GM12878 (cell line): ENCODE measurements around the gene CYSTM1. TPM values are rescaled to one million over a fixed set of nuclear protein-coding genes. Genes with fewer than 3 reads are reported as not detected.

Experiments used
- ATAC-seq: fragments of 200-7000 bp; cut with Tn5 transposase; 3 replicates; pipeline ENCODE4 v1.9.1; 2020; ENCODE audit warnings: mild to moderate bottlenecking, moderate library complexity
- BruUV-seq: library from RNA; stranded (reverse); fragments of 400-500 nt; replicated peaks from 2 replicates; lab custom pipeline; 2021; lab: Mats Ljungman, UMichigan
- CTCF ChIA-PET: fragments of 300-600 bp; sonication (Branson Sonifier 250); formaldehyde crosslinking; extraction: SDS; loops from one replicate; lab custom pipeline; 2021; ENCODE audit warnings: inconsistent platforms; lab: Yijun Ruan, JAX
- POLR2A ChIA-PET: fragments of 350-600 bp; formaldehyde crosslinking; extraction: SDS; loops from one replicate; lab custom pipeline; 2021; ENCODE audit warnings: inconsistent platforms; lab: Charles Lee
- RAD21 ChIA-PET: fragments of 300-600 bp; sonication (Branson Sonifier 250); formaldehyde crosslinking; loops from one replicate; lab custom pipeline; 2023; ENCODE audit warnings: antibody characterized with exemption; ENCODE audit not compliant: unreplicated experiment; lab: Charles Lee
- SMC1A ChIA-PET: fragments of 300-600 bp; sonication (Branson Sonifier 250); formaldehyde crosslinking; loops from one replicate; lab custom pipeline; 2023; ENCODE audit not compliant: unreplicated experiment, uncharacterized antibody; lab: Charles Lee
- DNase-seq: peaks from one replicate; pipeline ENCODE4 v3.0.0-alpha.2; 2011; ENCODE audit warnings: low read depth, low spot score
- FAIRE-seq: peaks from 3 replicates; lab custom pipeline; 2011; peaks lifted over from hg19 to GRCh38; lab: Jason Lieb, UNC
- H2AFZ ChIP-seq: 2 replicates; pipeline ENCODE4 v1.6.0; 2011; ENCODE audit warnings: low read depth, low read length, control low read depth; ENCODE audit not compliant: control insufficient read depth
- H3K27ac ChIP-seq: 2 replicates; pipeline ENCODE4 v1.5.1; 2011; ENCODE audit warnings: control low read depth; ENCODE audit not compliant: control insufficient read depth, insufficient read depth
- H3K27me3 ChIP-seq, 2 experiments: replicated peaks in 1 of 2; 2 replicates each; pipeline versions ENCODE4 v1.6.0 to v1.6.1; 2011; ENCODE audit warnings: low read length in 1 of 2; ENCODE audit not compliant: control insufficient read depth in 2 of 2, insufficient read depth in 2 of 2
- H3K36me3 ChIP-seq, 2 experiments: 2 replicates each; pipeline ENCODE4 v1.5.1; 2011; ENCODE audit warnings: low read length in 1 of 2; ENCODE audit not compliant: control insufficient read depth in 2 of 2, insufficient read depth in 2 of 2
- H3K4me1 ChIP-seq: 2 replicates; pipeline ENCODE4 v1.6.1; 2011; ENCODE audit warnings: mild to moderate bottlenecking, low read length, moderate library complexity, mixed read lengths; ENCODE audit not compliant: control insufficient read depth, insufficient read depth
- H3K4me2 ChIP-seq: 2 replicates; pipeline ENCODE4 v1.6.0; 2011; ENCODE audit warnings: control low read depth; ENCODE audit not compliant: control insufficient read depth, insufficient read depth
- H3K4me3 ChIP-seq: fragments of 200-600 bp; sonication (generic); 2 replicates; pipeline ENCODE4 v1.5.1; 2016
- H3K79me2 ChIP-seq: 2 replicates; pipeline ENCODE4 v1.6.0; 2011; ENCODE audit warnings: low read length; ENCODE audit not compliant: control insufficient read depth, insufficient read depth
- H3K9ac ChIP-seq: 2 replicates; pipeline ENCODE4 v1.8.0; 2011; ENCODE audit warnings: low read length, control low read depth, mixed read lengths; ENCODE audit not compliant: control insufficient read depth, insufficient read depth
- H3K9me3 ChIP-seq: replicated peaks from 3 replicates; pipeline ENCODE4 v1.5.1; 2011; ENCODE audit warnings: mild to moderate bottlenecking, low read length; ENCODE audit not compliant: control insufficient read depth, insufficient read depth
- H4K20me1 ChIP-seq: 2 replicates; pipeline ENCODE4 v1.6.0; 2011; ENCODE audit not compliant: control insufficient read depth, insufficient read depth
- CBX3 ChIP-seq: fragments of 200-600 bp; sonication (generic); IDR thresholded peaks from 2 replicates; pipeline ENCODE4 v1.6.1; 2016; ENCODE audit warnings: low read depth, borderline replicate concordance
- IKZF1 ChIP-seq: fragments of 450-650 bp; conservative IDR thresholded peaks from 2 replicates; pipeline ENCODE4 v1.6.1; 2017; ENCODE audit warnings: antibody characterized with exemption, mild to moderate bottlenecking
- NFXL1 ChIP-seq: fragments of 450-650 bp; IDR thresholded peaks from 2 replicates; pipeline ENCODE4 v1.6.1; 2017; ENCODE audit warnings: antibody characterized with exemption, mild to moderate bottlenecking, borderline replicate concordance
- NR2C1 ChIP-seq: fragments of 450-650 bp; IDR thresholded peaks from 2 replicates; pipeline ENCODE4 v1.6.1; 2017; ENCODE audit warnings: antibody characterized with exemption, mild to moderate bottlenecking, moderate library complexity
- PAX5 ChIP-seq: IDR thresholded peaks from 2 replicates; pipeline ENCODE4 v1.6.1; 2011; ENCODE audit warnings: low read depth, low read length, borderline replicate concordance
- ZBED1 ChIP-seq: IDR thresholded peaks from 2 replicates; pipeline ENCODE4 v1.6.1; 2016; ENCODE audit warnings: borderline replicate concordance
- ZZZ3 ChIP-seq: IDR thresholded peaks from 2 replicates; pipeline ENCODE4 v1.6.1; 2011; ENCODE audit warnings: low read depth; ENCODE audit not compliant: control insufficient read depth, insufficient read length
- WGBS: methylation state at CpG from one replicate; pipeline ENCODE4 v1.1.6; 2016; ENCODE audit warnings: low lambda C conversion rate; ENCODE audit not compliant: insufficient replicate concordance, insufficient coverage; ENCODE audit errors: missing lambda C conversion rate; 5-methylcytosine and 5-hydroxymethylcytosine counted together
- in situ Hi-C: fragments of 300-500 bp; cut with MboI; formaldehyde crosslinking; loops from 9 replicates; pipeline ENCODE4 v1.14.3; 2018; ENCODE audit warnings: mixed read lengths
- intact Hi-C: fragments of 100-400 bp; cut with micrococcal nuclease; formaldehyde crosslinking; loops from one replicate; pipeline ENCODE4 v1.14.2; 2022; ENCODE audit not compliant: unreplicated experiment
- polyA plus RNA-seq, 11 experiments: library from polyadenylated mRNA; depleted of rRNA in 4 of 11; unstranded in 6 of 11; stranded (reverse) in 5 of 11; fragments of >200 nt; fragmentation: Nextera tagmentation in 4 of 11; fragmentation: Illumina TruSeq in 1 of 11; extraction: Ambion mirVana in 4 of 11; extraction: Trizol in 1 of 11; gene quantifications; 1 replicate in 1 of 11; 2 replicates in 10 of 11; pipeline versions ENCODE4 v1.2.1 to v1.2.3, GENCODE V29; 2011 to 2016; ENCODE audit warnings: inconsistent platforms in 2 of 11, missing spikeins in 2 of 11, low read depth in 1 of 11
- total RNA-seq, 4 experiments: library from RNA; depleted of rRNA in 3 of 4; stranded (reverse); fragments of >200 nt in 3 of 4; fragmentation: Illumina TruSeq in 1 of 4; extraction: Trizol in 1 of 4; gene quantifications; 2 replicates each; pipeline versions ENCODE4 v1.2.1 to v1.2.3, GENCODE V29; 2013 to 2021
- TF ChIP-seq, protein P1 (sequence below): IDR thresholded peaks from 2 replicates; pipeline ENCODE4 v1.6.1; 2011; ENCODE audit warnings: borderline replicate concordance, low read depth, mild to moderate bottlenecking, moderate library complexity, low read length; ENCODE audit not compliant: insufficient read depth, poor library complexity, severe bottlenecking
- TF ChIP-seq, protein P2 (sequence below): IDR thresholded peaks from 2 replicates; pipeline ENCODE4 v1.6.1; 2011; ENCODE audit warnings: low read depth, low read length, improper control_type of control experiment, borderline replicate concordance
- TF ChIP-seq, protein P3 (sequence below): fragments of 450-650 bp; IDR thresholded peaks from 2 replicates; pipeline ENCODE4 v1.6.1; 2016; ENCODE audit warnings: mild to moderate bottlenecking, moderate library complexity, borderline replicate concordance
- TF ChIP-seq, protein P4 (sequence below): fragments of 150-350 bp; IDR thresholded peaks from 2 replicates; pipeline ENCODE4 v1.6.1; 2016; ENCODE audit warnings: low read depth, low read length

Gene CYSTM1
- total and polyA plus RNA-seq, 10 of the 15 experiments (the other 5 are each of a cell fraction or from before 2014, with no cell fraction given): 52.7 to 261 (median 98.7) TPM

DNA sequence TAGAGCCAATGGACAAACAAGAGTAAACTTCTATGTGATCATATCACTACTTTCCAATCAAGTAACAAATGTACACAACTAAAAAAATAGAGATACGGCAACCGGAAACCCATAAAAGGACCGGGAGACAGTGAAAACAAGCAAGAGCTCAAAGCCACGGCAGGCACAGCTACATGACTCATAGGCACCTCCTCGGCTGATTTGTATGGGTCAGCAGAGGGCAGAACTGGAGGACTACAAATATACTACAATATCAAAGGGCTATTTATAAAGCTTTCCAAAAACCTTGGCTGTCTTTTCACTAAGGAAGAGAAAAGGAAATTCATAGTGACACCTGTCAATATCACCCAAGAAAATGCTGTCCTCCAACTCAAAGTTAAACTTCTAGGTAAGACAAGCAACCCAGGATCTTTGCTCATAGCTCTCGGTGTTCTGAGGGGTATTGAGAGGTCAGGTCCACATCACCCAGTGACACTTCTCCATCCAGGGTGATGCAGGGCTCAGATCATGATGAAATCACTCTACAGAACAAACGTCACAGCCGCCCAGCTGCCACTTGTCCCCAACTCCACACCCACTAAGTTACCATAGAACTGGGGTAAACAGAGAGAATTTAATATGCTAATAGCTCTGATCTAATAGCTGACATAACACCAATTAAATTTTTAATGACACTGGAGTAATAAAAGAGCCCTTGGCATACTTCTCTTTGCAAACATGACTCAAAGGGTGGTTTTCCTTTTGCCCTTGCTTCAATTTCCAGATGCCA lies 86.6 kb downstream of the CYSTM1 start (continued):
- TF ChIP-seq, protein P1, sequence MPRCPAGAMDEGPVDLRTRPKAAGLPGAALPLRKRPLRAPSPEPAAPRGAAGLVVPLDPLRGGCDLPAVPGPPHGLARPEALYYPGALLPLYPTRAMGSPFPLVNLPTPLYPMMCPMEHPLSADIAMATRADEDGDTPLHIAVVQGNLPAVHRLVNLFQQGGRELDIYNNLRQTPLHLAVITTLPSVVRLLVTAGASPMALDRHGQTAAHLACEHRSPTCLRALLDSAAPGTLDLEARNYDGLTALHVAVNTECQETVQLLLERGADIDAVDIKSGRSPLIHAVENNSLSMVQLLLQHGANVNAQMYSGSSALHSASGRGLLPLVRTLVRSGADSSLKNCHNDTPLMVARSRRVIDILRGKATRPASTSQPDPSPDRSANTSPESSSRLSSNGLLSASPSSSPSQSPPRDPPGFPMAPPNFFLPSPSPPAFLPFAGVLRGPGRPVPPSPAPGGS: no peak
- no peak for TF ChIP-seq CBX3

DNA sequence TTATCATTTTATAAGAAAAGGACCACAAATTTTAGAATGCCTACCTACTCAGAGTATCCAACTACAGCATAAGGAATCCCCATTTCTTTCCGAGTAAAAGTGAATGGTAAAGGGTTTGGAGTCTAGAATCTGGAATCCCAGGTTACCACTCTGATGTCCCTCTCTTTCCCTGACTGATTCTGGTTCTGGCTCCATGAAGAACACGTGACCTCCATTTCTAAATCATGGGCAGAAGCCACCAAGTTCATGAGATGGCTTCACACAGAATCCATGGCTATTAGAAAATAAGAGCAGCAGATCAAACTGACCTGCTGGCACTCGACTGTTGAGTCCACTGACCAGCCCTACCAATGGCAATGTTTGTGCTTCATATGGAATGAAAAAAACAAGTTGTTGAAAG lies 87.2 kb downstream of the CYSTM1 start:
- Histone ChIP-seq H2AFZ (no peak overlapping the region), H3K4me1 (peaks cover 15% of the 10 kb centered on the region), H3K36me3 (peaks cover 0 to 10% of the 10 kb centered on the region in 2 experiments; a peak in 3 of 4 replicates), H3K9me3 (no peaks in the 10 kb centered on the region), H3K9ac (no peak overlapping the region), H3K4me3 (no peak overlapping the region), H3K27me3 (no peaks in the 10 kb centered on the region), H3K79me2 (peaks cover 13% of the 10 kb centered on the region), H3K27ac (no peak overlapping the region), H3K4me2 (no peak overlapping the region), H4K20me1 (no peaks in the 10 kb centered on the region; the same call in 1 of the 2 replicates)
- SMC1A ChIA-PET: interaction anchor here (0.8 to 1.8 kb wide), 5 partner anchors 9 to 90 kb away, joined by 3 to 7 read pairs (median 3); partner anchors contain the start of gene HBEGF
- intact Hi-C loops (no loop called here), in situ Hi-C loops (no loop called here)
- FAIRE-seq: no peak
- POLR2A ChIA-PET: no interaction called here
- 76% methylated on average over 3 of the region's 3 CpGs for WGBS
- CTCF ChIA-PET: interaction anchor here (0.7 to 4.0 kb wide), 7 partner anchors 18 to 456 kb away, joined by 3 to 35 read pairs (median 6); partner anchors contain the start of gene HBEGF
- ATAC-seq: no peak
- no peak for DNase-seq
- no TSS peak for BruUV-seq
- RAD21 ChIA-PET: interaction anchor here (1.5 to 2.1 kb wide), 2 partner anchors 84 to 93 kb away, joined by 7 to 9 read pairs; partner anchors contain the start of gene HBEGF
- TF ChIP-seq ZZZ3 (no peak), NFXL1 (no peak), PAX5 (no peak), NR2C1 (no peak), IKZF1 (no peak), ZBED1 (no peak)
- TF ChIP-seq, protein P2, sequence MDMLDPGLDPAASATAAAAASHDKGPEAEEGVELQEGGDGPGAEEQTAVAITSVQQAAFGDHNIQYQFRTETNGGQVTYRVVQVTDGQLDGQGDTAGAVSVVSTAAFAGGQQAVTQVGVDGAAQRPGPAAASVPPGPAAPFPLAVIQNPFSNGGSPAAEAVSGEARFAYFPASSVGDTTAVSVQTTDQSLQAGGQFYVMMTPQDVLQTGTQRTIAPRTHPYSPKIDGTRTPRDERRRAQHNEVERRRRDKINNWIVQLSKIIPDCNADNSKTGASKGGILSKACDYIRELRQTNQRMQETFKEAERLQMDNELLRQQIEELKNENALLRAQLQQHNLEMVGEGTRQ: no peak
- TF ChIP-seq, protein P3, sequence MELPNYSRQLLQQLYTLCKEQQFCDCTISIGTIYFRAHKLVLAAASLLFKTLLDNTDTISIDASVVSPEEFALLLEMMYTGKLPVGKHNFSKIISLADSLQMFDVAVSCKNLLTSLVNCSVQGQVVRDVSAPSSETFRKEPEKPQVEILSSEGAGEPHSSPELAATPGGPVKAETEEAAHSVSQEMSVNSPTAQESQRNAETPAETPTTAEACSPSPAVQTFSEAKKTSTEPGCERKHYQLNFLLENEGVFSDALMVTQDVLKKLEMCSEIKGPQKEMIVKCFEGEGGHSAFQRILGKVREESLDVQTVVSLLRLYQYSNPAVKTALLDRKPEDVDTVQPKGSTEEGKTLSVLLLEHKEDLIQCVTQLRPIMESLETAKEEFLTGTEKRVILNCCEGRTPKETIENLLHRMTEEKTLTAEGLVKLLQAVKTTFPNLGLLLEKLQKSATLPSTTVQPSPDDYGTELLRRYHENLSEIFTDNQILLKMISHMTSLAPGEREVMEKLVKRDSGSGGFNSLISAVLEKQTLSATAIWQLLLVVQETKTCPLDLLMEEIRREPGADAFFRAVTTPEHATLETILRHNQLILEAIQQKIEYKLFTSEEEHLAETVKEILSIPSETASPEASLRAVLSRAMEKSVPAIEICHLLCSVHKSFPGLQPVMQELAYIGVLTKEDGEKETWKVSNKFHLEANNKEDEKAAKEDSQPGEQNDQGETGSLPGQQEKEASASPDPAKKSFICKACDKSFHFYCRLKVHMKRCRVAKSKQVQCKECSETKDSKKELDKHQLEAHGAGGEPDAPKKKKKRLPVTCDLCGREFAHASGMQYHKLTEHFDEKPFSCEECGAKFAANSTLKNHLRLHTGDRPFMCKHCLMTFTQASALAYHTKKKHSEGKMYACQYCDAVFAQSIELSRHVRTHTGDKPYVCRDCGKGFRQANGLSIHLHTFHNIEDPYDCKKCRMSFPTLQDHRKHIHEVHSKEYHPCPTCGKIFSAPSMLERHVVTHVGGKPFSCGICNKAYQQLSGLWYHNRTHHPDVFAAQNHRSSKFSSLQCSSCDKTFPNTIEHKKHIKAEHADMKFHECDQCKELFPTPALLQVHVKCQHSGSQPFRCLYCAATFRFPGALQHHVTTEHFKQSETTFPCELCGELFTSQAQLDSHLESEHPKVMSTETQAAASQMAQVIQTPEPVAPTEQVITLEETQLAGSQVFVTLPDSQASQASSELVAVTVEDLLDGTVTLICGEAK: no peak
- TF ChIP-seq, protein P4, sequence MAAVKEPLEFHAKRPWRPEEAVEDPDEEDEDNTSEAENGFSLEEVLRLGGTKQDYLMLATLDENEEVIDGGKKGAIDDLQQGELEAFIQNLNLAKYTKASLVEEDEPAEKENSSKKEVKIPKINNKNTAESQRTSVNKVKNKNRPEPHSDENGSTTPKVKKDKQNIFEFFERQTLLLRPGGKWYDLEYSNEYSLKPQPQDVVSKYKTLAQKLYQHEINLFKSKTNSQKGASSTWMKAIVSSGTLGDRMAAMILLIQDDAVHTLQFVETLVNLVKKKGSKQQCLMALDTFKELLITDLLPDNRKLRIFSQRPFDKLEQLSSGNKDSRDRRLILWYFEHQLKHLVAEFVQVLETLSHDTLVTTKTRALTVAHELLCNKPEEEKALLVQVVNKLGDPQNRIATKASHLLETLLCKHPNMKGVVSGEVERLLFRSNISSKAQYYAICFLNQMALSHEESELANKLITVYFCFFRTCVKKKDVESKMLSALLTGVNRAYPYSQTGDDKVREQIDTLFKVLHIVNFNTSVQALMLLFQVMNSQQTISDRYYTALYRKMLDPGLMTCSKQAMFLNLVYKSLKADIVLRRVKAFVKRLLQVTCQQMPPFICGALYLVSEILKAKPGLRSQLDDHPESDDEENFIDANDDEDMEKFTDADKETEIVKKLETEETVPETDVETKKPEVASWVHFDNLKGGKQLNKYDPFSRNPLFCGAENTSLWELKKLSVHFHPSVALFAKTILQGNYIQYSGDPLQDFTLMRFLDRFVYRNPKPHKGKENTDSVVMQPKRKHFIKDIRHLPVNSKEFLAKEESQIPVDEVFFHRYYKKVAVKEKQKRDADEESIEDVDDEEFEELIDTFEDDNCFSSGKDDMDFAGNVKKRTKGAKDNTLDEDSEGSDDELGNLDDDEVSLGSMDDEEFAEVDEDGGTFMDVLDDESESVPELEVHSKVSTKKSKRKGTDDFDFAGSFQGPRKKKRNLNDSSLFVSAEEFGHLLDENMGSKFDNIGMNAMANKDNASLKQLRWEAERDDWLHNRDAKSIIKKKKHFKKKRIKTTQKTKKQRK: no peak
